GM12872 (cell line): ENCODE data around the gene GGN.

Experiments
- CTCF ChIP-seq: IDR thresholded peaks from 3 replicates; pipeline ENCODE4 v1.5.1; 2011; ENCODE audit warnings: low read depth, mild to moderate bottlenecking, low read length, moderate library complexity; ENCODE audit not compliant: insufficient read depth

The GGN gene

GRCh38 chr19:38417146-38417543 lies 29.3 kb upstream of the GGN start:
- no peak for TF ChIP-seq CTCF

- no peak for TF ChIP-seq CTCF
Observed at GRCh38 chr19:38413416-38413815, 25.6 kb upstream of the GGN start.

GRCh38 chr19:38412961-38413360 lies 25.1 kb upstream of the GGN start:
- no peak for TF ChIP-seq CTCF

- TF ChIP-seq CTCF, result no peak
Observed at GRCh38 chr19:38412491-38412890, 24.7 kb upstream of the GGN start.

GRCh38 chr19:38411041-38411712 lies 23.3 kb upstream of the GGN start:
- no peak for TF ChIP-seq CTCF

- TF ChIP-seq CTCF, result no peak
Observed at GRCh38 chr19:38409631-38410133, 21.8 kb upstream of the GGN start.

- TF ChIP-seq CTCF, result no peak
Observed at GRCh38 chr19:38405276-38405675, 17.4 kb upstream of the GGN start.
